HG03060 (cell line): Measurements from ENCODE around the gene SERPINA10.
"Not testable (repeated sequence)": the region's sequence is repeated elsewhere in the genome, so short reads cannot be mapped to it uniquely, and the experiment has no call there.

Source experiments
- ATAC-seq: cut with Tn5 transposase; IDR thresholded peaks from one replicate; pipeline ENCODE4 v1.9.1; 2021; ENCODE audit warnings: low read depth, moderate number of reproducible peaks; ENCODE audit not compliant: unreplicated experiment

SERPINA10 gene

DNA sequence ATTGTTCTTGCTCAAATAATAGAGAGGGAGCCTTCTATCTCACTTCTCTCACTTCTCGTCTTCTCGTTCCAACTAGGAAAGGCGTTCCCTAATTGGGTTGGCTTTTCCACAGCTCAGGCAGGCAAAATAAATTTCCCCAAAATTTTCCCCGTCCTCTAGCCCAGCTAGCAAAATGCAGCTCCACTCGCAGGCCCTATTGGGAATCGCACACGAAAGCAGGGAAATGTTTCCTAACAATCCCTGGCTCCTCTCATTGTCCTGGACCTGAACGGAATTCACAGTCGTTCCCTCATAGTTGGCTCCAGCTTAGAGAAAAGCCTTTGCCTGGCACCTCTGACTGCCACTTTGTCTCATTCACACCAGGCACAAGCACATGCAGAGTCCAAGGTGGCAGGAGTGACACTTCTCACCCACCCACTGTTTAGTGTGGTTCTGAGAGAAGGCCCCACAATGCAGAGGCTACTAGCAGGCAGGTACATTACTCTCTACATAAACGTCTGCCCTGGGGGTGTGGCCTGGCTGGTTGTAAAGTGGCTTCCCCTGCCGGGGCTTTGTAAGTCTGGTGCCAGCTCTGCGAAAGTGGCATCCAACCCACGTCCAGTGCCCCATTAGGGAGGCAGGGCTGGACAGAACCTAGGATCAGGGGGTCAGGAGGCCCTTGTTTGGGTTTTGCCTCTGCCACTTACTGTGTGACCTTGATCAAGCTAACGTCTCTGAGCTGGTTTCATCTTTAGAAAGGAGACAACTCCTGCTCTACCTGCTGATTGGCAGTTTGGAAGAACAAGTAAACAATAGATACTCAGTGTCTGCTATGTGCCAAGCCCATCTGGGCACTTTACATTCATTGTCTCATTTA is 4.2 kb downstream of the SERPINA10 start:
- no peak for ATAC-seq

DNA sequence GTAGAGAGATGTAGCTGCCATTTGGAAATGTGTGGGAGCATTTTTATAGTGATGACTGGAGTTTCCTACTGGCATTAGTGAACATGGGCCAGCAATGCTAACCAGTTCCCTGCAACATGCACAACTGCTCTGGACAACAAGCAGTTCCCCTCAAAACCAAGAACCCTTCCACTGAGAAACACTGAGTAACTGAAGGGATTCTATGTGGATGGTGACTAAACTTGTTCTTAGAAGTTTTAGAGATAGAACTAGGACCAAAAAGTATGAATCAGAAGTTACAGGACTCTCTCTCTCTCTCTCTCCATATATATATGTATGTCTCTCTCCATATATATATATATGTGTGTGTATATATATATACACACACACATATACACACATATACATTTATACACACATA is 7.9 kb downstream of the SERPINA10 start:
- ATAC-seq = no peak

GRCh38 chr14:94284221-94284620 is 8.8 kb downstream of the SERPINA10 start:
- ATAC-seq = no peak

DNA sequence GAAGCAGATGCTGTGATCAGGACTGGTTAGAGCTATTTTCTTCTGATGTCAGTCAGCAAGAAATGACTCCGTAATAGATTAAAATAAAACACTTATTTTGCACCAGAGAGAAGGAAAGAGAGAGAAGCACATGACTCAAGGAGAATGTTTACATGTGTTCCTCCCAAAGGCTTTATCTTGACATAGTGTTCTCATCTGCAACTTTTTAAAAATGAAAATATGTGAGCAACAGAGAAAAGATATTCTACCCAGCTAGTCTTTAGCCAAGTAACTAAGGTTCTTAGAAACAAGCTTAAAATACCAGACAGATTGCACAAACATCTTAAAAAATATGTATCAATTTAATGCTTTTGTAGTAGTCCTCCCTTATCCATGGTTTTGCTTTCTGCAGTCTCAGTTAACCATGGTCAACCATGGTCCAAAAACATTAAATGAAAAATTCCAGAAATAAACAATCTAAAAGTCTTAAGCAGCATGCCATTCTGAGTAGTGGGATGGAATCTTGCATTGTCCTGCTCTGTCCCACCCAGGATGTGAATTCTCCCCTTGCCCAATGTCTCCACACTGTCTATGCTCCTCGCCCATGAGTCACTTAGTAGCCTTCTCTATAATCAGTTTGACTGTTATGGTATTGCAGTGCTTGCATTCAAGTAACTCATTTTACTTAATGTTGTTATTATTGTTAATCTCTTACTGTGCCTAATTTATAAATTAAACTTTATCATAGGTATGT is 9.9 kb downstream of the SERPINA10 start:
- no peak for ATAC-seq

- no peak for ATAC-seq
These were observed 14.3 kb downstream of the SERPINA10 start for GRCh38 chr14:94278731-94279130.

DNA sequence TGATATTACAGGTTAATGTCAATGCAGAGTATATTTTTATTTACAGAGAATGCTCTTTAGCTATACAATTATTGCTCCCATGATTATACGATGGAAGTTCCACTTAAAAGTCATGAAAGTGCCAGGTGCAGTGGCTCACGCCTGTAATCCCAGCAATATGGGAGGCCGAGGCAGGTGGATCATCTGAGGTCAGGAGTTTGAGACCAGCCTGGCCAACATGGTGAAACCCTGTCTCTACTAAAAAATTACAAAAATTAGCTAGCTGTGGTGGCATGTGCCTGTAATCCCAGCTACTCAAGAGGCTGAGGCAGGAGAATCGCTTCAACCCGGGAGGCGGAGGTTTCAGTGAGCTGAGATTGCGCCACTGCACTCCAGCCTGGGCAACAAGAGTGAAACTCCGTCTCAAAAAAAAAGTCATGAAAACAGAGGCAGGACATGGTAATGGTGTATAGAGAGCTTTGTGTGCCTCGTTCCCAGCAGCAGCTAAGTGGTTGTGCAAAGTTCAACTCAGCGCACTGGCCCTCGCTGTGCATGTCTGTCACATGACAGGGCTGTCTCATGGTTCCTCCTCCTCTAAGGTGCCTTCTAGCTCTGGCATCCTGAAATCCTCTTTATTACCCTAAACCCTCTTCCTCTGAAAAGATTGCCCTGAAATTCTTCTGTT is 16.0 kb downstream of the SERPINA10 start:
- ATAC-seq = not testable (repeated sequence)

DNA sequence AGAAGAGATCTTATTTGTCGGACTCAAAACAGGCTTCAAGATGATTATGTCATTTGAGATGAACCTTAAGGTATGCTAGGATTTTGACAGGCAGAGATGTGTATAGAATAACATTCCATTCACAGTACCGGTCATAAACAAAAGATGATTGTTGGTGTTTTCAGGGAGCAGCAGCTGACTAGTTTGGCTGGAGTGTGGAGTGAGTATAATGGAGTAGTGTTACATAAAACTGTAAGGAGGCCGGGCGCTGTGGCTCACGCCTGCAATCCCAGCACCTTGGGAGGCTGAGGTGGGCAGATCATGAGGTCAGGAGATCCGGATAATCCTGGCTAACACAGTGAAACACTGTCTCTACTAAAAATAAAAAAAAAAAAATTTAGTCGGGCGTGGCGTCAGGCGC is 23.9 kb downstream of the SERPINA10 start:
- no peak for ATAC-seq

DNA sequence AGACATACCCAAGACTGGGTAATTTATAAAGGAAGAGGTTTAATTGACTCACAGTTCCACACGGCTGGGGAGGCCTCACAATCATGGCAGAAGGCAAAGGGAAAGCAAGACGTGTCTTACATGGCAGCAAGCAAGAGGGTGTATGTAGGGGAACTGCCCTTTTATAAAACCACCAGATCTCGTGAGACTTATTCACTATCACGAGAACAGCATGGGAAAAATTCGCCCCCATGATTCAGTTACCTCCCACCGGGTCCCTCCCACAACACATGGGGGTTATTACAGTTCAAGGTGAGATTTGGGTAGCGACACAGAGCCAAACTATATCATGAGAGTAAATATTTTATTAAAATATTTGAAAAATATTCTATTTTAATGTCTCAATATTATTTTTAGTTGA is 24.5 kb downstream of the SERPINA10 start:
- not testable (repeated sequence) for ATAC-seq

- no peak for ATAC-seq
These were observed 25.7 kb downstream of the SERPINA10 start for GRCh38 chr14:94267352-94267751.

GRCh38 chr14:94264195-94264594 is 28.9 kb downstream of the SERPINA10 start:
- ATAC-seq = not testable (repeated sequence)

- ATAC-seq = no peak
These were observed 48.9 kb downstream of the SERPINA10 start for GRCh38 chr14:94244182-94244581.

GRCh38 chr14:94239406-94239805 is 53.7 kb downstream of the SERPINA10 start:
- ATAC-seq = no peak

GRCh38 chr14:94237983-94238382 is 55.1 kb downstream of the SERPINA10 start:
- ATAC-seq = no peak

GRCh38 chr14:94237046-94237445 is 56.0 kb downstream of the SERPINA10 start:
- ATAC-seq = no peak
